Skeletal muscle tissue (tissue), 4 donors: ENCODE results near the gene AXIN1. TPM values are rescaled to one million over a fixed set of nuclear protein-coding genes. Genes with fewer than 3 reads are reported as not detected.
A peak's percentile ranks its signal among the peaks of the same experiment; 100 is the strongest.
"Not testable (repeated sequence)": the region's sequence is repeated elsewhere in the genome, so short reads cannot be mapped to it uniquely, and the experiment has no call there.

Source experiments
- H3K27ac ChIP-seq: one replicate; pipeline ENCODE4 v1.7.0; 2013; ENCODE audit warnings: mild to moderate bottlenecking, low read depth, low read length, inconsistent platforms
- H3K27me3 ChIP-seq, 3 donors: one replicate each; pipeline ENCODE4 v1.7.0; 2013; ENCODE audit warnings: low read length in 3 of 3; ENCODE audit not compliant: control insufficient read depth in 3 of 3, insufficient read depth in 3 of 3
- H3K36me3 ChIP-seq, 3 donors: one replicate each; pipeline ENCODE4 v1.7.0; 2013; ENCODE audit warnings: low read length in 3 of 3; ENCODE audit not compliant: control insufficient read depth in 3 of 3, insufficient read depth in 3 of 3
- H3K4me1 ChIP-seq, 3 donors: one replicate each; pipeline ENCODE4 v1.7.0; 2013; ENCODE audit warnings: low read length in 3 of 3, mild to moderate bottlenecking in 3 of 3; ENCODE audit not compliant: control insufficient read depth in 3 of 3, insufficient read depth in 3 of 3
- H3K4me3 ChIP-seq, 3 donors: one replicate each; pipeline ENCODE4 v1.7.0; 2013; ENCODE audit warnings: low read length in 3 of 3
- H3K9ac ChIP-seq, 3 donors: one replicate each; pipeline ENCODE4 v1.7.0; 2013; ENCODE audit warnings: low read length in 3 of 3, mild to moderate bottlenecking in 3 of 3, moderate library complexity in 2 of 3, low read depth in 1 of 3
- H3K9me3 ChIP-seq, 3 donors: one replicate each; pipeline ENCODE4 v1.7.0; 2013; ENCODE audit warnings: low read length in 3 of 3; ENCODE audit not compliant: control insufficient read depth in 3 of 3
- total RNA-seq: library from RNA; depleted of rRNA; stranded (reverse); fragments of >200 nt; gene quantifications from one replicate; pipeline ENCODE4 v1.2.3, GENCODE V29; 2014
- donor health status: Osteomylitis.

Gene AXIN1
- total RNA-seq, 1 donor from 2014 or later, result 8.9 TPM

- Histone ChIP-seq H3K27ac (no peak overlapping the region), H3K9ac (no peak overlapping the region), H3K36me3 (peaks cover 0 to 3% (median 0%) of the 10 kb centered on the region in 3 donors), H3K4me1 (peaks cover 6 to 20% (median 17%) of the 10 kb centered on the region in 3 donors), H3K9me3 (no peaks in the 10 kb centered on the region), H3K4me3 (no peak overlapping the region), H3K27me3 (no peaks in the 10 kb centered on the region)
Measured at GRCh38 chr16:333406-334094, 19.0 kb downstream of the AXIN1 start.

DNA sequence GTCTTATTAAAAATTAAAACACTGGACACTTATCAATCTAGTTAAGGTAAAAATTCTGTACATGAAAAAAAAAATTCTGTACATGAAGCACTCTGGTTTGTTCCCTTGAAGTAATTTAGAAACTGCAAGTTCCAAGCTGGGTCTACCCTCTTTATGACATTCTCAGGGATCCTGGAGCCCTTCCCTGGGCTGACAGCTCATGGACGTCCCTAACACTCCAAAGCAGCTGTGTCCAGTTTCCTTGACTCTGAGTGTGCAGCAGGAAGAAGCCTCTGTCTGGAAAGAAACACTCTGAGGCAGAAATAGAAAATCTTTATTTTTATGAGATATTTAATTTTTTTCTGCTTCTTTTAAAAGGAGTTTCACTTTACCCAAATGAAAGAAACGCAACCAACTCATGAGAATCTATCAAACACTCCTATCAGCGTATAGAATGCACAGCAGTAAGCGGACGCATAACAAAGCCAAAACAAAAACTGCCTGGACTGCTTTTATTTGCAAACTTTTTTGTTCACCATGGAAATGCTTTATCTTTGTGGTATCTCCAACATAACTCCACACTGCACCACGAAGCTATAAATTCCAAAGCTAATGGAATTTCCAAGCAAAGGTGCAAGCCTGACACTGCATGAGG, 21.2 kb downstream of the AXIN1 start:
- Histone ChIP-seq H3K9ac (peak overlapping the region in 1 of 3 donors; percentile 19), H3K4me1 (peaks cover 11 to 21% (median 18%) of the 10 kb centered on the region in 3 donors)
- not testable (repeated sequence) for H3K36me3 ChIP-seq, H3K9me3 ChIP-seq, H3K4me3 ChIP-seq, H3K27ac ChIP-seq, H3K27me3 ChIP-seq

- peaks cover 11 to 18% (median 17%) of the 10 kb centered on the region in 3 donors for H3K4me1 ChIP-seq
- no peaks in the 10 kb centered on the region for H3K27me3 ChIP-seq
- no peaks in the 10 kb centered on the region for H3K9me3 ChIP-seq
- H3K9ac ChIP-seq, result peak overlapping the region in 1 of 3 donors; percentile 19
- H3K27ac ChIP-seq, result no peak overlapping the region
- no peak overlapping the region for H3K4me3 ChIP-seq
- H3K36me3 ChIP-seq, result peaks cover 0 to 3% (median 0%) of the 10 kb centered on the region in 3 donors
Measured at GRCh38 chr16:330741-331140, 21.8 kb downstream of the AXIN1 start.

- Histone ChIP-seq H3K36me3 (peaks cover 0 to 3% (median 0%) of the 10 kb centered on the region in 3 donors), H3K27ac (no peak overlapping the region), H3K4me3 (no peak overlapping the region)
Measured at GRCh38 chr16:325375-326145, 27.0 kb downstream of the AXIN1 start.

GRCh38 chr16:324451-325334, 27.8 kb downstream of the AXIN1 start:
- Histone ChIP-seq H3K4me3 (no peak overlapping the region), H3K27ac (no peak overlapping the region), H3K36me3 (no peaks in the 10 kb centered on the region), H3K9me3 (no peaks in the 10 kb centered on the region), H3K9ac (no peak overlapping the region), H3K27me3 (no peaks in the 10 kb centered on the region), H3K4me1 (peaks cover 11 to 20% (median 15%) of the 10 kb centered on the region in 3 donors)

More at GRCh38 chr16:325375-326145, 27.0 kb downstream of the AXIN1 start:
- Histone ChIP-seq H3K9me3 (no peaks in the 10 kb centered on the region), H3K9ac (no peak overlapping the region), H3K4me1 (peaks cover 11 to 20% (median 15%) of the 10 kb centered on the region in 3 donors), H3K27me3 (no peaks in the 10 kb centered on the region)

- Histone ChIP-seq H3K36me3 (peaks cover 0 to 3% (median 0%) of the 10 kb centered on the region in 3 donors), H3K9ac (no peak overlapping the region), H3K4me3 (no peak overlapping the region), H3K9me3 (no peaks in the 10 kb centered on the region), H3K27me3 (no peaks in the 10 kb centered on the region), H3K27ac (no peak overlapping the region), H3K4me1 (peaks cover 11 to 20% (median 15%) of the 10 kb centered on the region in 3 donors)
Measured at GRCh38 chr16:324201-324450, 28.4 kb downstream of the AXIN1 start.

GRCh38 chr16:322476-323143, 29.9 kb downstream of the AXIN1 start:
- no peak overlapping the region for H3K4me3 ChIP-seq
- no peak overlapping the region for H3K27ac ChIP-seq
- H3K36me3 ChIP-seq, result peaks cover 0 to 8% (median 8%) of the 10 kb centered on the region in 3 donors
- H3K27me3 ChIP-seq, result no peaks in the 10 kb centered on the region
- H3K4me1 ChIP-seq, result peaks cover 7 to 15% (median 12%) of the 10 kb centered on the region in 3 donors
- no peak overlapping the region for H3K9ac ChIP-seq
- no peaks in the 10 kb centered on the region for H3K9me3 ChIP-seq

- Histone ChIP-seq H3K9me3 (no peaks in the 10 kb centered on the region), H3K9ac (no peak overlapping the region), H3K36me3 (peaks cover 0 to 10% (median 8%) of the 10 kb centered on the region in 3 donors), H3K27ac (no peak overlapping the region), H3K4me1 (peaks cover 0 to 7% (median 5%) of the 10 kb centered on the region in 3 donors), H3K4me3 (no peak overlapping the region), H3K27me3 (no peaks in the 10 kb centered on the region)
Measured at GRCh38 chr16:321532-321931, 31.0 kb downstream of the AXIN1 start.

DNA sequence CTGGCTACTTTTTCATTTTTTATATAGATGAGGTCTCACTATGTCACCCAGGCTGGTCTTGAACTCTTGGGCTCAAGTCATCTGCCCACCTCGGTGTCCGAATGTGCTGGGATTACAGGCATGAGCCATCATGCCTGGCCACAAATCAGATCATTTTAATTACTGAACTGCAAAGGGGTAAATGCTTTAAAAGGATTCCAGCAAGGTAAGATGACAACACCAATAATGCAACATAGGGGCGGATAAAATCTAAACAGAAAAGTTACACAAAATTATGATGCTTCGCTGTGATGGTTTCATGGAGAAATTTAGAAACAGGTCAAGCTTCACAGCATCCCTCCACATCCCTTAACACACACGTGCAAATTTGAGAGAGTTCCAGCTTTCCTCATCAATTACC, 32.3 kb downstream of the AXIN1 start:
- Histone ChIP-seq H3K27ac (no peak overlapping the region), H3K27me3 (no peaks in the 10 kb centered on the region), H3K9me3 (no peaks in the 10 kb centered on the region), H3K9ac (no peak overlapping the region), H3K4me1 (peaks cover 0 to 2% (median under 1%) of the 10 kb centered on the region in 3 donors), H3K4me3 (no peak overlapping the region), H3K36me3 (peaks cover 0 to 10% (median 8%) of the 10 kb centered on the region in 3 donors)
